ENCODE data around the gene PTPRM. TPM values are rescaled to one million over a fixed set of nuclear protein-coding genes. Genes with fewer than 3 reads are reported as not detected.

The PTPRM gene
- polyA plus RNA-seq, 1 of the 3 experiments (the other 2 are of a cell fraction): 16.0 TPM

DNA sequence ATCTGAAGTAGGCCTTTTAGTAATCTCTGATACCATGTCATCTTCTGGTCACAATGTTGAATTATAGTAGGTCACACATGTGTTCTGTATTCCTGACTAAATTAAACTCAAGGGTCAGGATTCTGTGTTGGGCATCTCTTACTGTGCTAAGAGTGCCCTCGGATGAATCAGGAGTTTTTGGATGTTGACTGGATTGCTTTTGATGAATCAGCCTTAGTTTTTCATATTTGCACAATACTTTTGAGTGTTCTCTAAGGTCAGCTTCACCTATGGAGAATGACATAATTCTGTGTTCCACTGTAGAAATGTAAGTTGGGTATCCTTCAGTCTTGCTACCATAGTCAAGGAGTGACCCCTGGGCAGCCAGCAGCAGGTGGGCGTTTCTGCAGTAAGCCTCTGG lies 190.1 kb downstream of the PTPRM start (continued):
- TF ChIP-seq, protein P1, sequence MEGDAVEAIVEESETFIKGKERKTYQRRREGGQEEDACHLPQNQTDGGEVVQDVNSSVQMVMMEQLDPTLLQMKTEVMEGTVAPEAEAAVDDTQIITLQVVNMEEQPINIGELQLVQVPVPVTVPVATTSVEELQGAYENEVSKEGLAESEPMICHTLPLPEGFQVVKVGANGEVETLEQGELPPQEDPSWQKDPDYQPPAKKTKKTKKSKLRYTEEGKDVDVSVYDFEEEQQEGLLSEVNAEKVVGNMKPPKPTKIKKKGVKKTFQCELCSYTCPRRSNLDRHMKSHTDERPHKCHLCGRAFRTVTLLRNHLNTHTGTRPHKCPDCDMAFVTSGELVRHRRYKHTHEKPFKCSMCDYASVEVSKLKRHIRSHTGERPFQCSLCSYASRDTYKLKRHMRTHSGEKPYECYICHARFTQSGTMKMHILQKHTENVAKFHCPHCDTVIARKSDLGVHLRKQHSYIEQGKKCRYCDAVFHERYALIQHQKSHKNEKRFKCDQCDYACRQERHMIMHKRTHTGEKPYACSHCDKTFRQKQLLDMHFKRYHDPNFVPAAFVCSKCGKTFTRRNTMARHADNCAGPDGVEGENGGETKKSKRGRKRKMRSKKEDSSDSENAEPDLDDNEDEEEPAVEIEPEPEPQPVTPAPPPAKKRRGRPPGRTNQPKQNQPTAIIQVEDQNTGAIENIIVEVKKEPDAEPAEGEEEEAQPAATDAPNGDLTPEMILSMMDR (IDR thresholded peaks at IDR 0.05): no peak
- TF ChIP-seq FOSL2 (IDR thresholded peaks at IDR 0.05; ENCODE audit: borderline replicate concordance, low read depth): no peak

DNA sequence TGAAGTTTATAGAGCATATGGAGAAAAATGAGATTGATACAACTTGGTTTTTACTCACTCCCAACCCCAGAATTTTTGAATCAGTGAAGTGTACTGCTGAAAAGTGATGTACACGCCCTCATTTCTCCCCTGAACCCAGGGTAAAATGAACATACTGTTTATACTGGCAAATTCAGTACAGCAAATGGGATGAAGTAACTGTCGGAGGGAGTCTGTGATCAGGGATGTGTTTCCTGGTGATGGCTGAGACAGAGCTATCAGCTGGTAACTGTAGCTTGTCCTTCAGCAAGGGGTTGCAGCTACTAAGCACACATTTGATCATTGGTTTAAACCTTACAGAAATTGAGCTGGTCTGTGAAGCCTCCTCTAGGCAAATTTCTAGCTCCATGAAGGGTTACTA lies 191.6 kb downstream of the PTPRM start:
- Histone ChIP-seq H3K4me2 (no peak overlapping the region), H3K27ac (ENCODE audit: low read depth in 2 of 2, low read length in 1 of 2) (no peak overlapping the region), H3K27me3 (ENCODE audit: insufficient read depth) (no peaks in the 10 kb centered on the region), H2AFZ (ENCODE audit: low read depth) (no peak overlapping the region), H4K20me1 (ENCODE audit: insufficient read depth) (no peaks in the 10 kb centered on the region), H3K9ac (no peak overlapping the region), H3K4me3 (ENCODE audit: low read depth in 2 of 2, low read length in 1 of 2) (no peak overlapping the region), H3K36me3 (replicated peaks in 1 of 2; ENCODE audit: control insufficient read depth in 1 of 2, insufficient read depth in 2 of 2, low read length in 1 of 2) (no peaks in the 10 kb centered on the region), H3K4me1 (ENCODE audit: control insufficient read depth in 1 of 2, insufficient read depth in 2 of 2, low read depth in 1 of 2, low read length in 1 of 2) (peaks cover 0 to 7% of the 10 kb centered on the region in 2 experiments; a peak in 2 of 4 replicates), H3K79me2 (ENCODE audit: insufficient read depth) (no peaks in the 10 kb centered on the region), H3K9me3 (no peaks in the 10 kb centered on the region), H3F3A (replicated peaks; ENCODE audit: insufficient read depth) (no peaks in the 10 kb centered on the region), H3K9me2 (no peaks in the 10 kb centered on the region)
- ChIA-PET CTCF (interaction anchor here (1.5 to 2.0 kb wide), 3 partner anchors 115 to 722 kb away, joined by 3 to 5 read pairs (median 4); partner anchors contain the start of gene PTPRM), POLR2A (no interaction called here)
- 33% methylated on average over 2 of the region's 2 CpGs for WGBS (ENCODE audit: low lambda C conversion rate)
- TF ChIP-seq RAD21 (IDR thresholded peaks at IDR 0.05; ENCODE audit: low read length) (no peak), SIN3A (IDR thresholded peaks at IDR 0.05; ENCODE audit: borderline replicate concordance, low read depth, low read length) (no peak), EP300 (IDR thresholded peaks at IDR 0.05; ENCODE audit: borderline replicate concordance in 1 of 2, low read depth in 1 of 2, low read length in 1 of 2) (no peak), TEAD4 (IDR thresholded peaks at IDR 0.05; ENCODE audit: borderline replicate concordance, insufficient read depth) (no peak), ELF1 (IDR thresholded peaks at IDR 0.05) (no peak), MXI1 (IDR thresholded peaks at IDR 0.05; ENCODE audit: low read depth, low read length) (no peak), POLR2AphosphoS5 (IDR thresholded peaks at IDR 0.05; ENCODE audit: low read depth, low read length) (no peak), JUND (IDR thresholded peaks at IDR 0.05) (no peak), NRF1 (IDR thresholded peaks at IDR 0.05; ENCODE audit: low read depth, low read length) (no peak), FOSL2 (IDR thresholded peaks at IDR 0.05; ENCODE audit: borderline replicate concordance, low read depth) (no peak), FOXJ3 (CRISPR knock-in tag; IDR thresholded peaks at IDR 0.05) (no peak), NFIC (IDR thresholded peaks at IDR 0.05; ENCODE audit: borderline replicate concordance) (no peak), YY1 (IDR thresholded peaks at IDR 0.05; ENCODE audit: low read depth) (no peak), TCF12 (IDR thresholded peaks at IDR 0.05) (no peak)
- TF ChIP-seq, protein P2, sequence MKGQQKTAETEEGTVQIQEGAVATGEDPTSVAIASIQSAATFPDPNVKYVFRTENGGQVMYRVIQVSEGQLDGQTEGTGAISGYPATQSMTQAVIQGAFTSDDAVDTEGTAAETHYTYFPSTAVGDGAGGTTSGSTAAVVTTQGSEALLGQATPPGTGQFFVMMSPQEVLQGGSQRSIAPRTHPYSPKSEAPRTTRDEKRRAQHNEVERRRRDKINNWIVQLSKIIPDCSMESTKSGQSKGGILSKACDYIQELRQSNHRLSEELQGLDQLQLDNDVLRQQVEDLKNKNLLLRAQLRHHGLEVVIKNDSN (IDR thresholded peaks at IDR 0.05; ENCODE audit: borderline replicate concordance, low read depth): no peak
- TF ChIP-seq, protein P1 (IDR thresholded peaks at IDR 0.05): no peak
- TF ChIP-seq, protein P3, sequence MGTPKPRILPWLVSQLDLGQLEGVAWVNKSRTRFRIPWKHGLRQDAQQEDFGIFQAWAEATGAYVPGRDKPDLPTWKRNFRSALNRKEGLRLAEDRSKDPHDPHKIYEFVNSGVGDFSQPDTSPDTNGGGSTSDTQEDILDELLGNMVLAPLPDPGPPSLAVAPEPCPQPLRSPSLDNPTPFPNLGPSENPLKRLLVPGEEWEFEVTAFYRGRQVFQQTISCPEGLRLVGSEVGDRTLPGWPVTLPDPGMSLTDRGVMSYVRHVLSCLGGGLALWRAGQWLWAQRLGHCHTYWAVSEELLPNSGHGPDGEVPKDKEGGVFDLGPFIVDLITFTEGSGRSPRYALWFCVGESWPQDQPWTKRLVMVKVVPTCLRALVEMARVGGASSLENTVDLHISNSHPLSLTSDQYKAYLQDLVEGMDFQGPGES (IDR thresholded peaks at IDR 0.05; ENCODE audit: low read depth, low read length): no peak
- TF ChIP-seq, protein P4, sequence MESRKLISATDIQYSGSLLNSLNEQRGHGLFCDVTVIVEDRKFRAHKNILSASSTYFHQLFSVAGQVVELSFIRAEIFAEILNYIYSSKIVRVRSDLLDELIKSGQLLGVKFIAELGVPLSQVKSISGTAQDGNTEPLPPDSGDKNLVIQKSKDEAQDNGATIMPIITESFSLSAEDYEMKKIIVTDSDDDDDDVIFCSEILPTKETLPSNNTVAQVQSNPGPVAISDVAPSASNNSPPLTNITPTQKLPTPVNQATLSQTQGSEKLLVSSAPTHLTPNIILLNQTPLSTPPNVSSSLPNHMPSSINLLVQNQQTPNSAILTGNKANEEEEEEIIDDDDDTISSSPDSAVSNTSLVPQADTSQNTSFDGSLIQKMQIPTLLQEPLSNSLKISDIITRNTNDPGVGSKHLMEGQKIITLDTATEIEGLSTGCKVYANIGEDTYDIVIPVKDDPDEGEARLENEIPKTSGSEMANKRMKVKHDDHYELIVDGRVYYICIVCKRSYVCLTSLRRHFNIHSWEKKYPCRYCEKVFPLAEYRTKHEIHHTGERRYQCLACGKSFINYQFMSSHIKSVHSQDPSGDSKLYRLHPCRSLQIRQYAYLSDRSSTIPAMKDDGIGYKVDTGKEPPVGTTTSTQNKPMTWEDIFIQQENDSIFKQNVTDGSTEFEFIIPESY (IDR thresholded peaks at IDR 0.05; ENCODE audit: borderline replicate concordance, low read depth): no peak
- TF ChIP-seq, protein P5, sequence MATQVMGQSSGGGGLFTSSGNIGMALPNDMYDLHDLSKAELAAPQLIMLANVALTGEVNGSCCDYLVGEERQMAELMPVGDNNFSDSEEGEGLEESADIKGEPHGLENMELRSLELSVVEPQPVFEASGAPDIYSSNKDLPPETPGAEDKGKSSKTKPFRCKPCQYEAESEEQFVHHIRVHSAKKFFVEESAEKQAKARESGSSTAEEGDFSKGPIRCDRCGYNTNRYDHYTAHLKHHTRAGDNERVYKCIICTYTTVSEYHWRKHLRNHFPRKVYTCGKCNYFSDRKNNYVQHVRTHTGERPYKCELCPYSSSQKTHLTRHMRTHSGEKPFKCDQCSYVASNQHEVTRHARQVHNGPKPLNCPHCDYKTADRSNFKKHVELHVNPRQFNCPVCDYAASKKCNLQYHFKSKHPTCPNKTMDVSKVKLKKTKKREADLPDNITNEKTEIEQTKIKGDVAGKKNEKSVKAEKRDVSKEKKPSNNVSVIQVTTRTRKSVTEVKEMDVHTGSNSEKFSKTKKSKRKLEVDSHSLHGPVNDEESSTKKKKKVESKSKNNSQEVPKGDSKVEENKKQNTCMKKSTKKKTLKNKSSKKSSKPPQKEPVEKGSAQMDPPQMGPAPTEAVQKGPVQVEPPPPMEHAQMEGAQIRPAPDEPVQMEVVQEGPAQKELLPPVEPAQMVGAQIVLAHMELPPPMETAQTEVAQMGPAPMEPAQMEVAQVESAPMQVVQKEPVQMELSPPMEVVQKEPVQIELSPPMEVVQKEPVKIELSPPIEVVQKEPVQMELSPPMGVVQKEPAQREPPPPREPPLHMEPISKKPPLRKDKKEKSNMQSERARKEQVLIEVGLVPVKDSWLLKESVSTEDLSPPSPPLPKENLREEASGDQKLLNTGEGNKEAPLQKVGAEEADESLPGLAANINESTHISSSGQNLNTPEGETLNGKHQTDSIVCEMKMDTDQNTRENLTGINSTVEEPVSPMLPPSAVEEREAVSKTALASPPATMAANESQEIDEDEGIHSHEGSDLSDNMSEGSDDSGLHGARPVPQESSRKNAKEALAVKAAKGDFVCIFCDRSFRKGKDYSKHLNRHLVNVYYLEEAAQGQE (IDR thresholded peaks at IDR 0.05; ENCODE audit: low read depth, low read length): no peak
- DNase-seq: no peak
